22Rv1 (cell line): ENCODE results near the gene RTN1.

Experiments
- H3K27ac ChIP-seq: fragments of 450-650 bp; 2 replicates; pipeline ENCODE4 v1.5.1; 2017
- CTCF ChIP-seq: fragments of 450-650 bp; IDR thresholded peaks from 2 replicates; pipeline ENCODE4 v1.5.1; 2017; ENCODE audit warnings: mild to moderate bottlenecking
- ZFX ChIP-seq: fragments of 450-650 bp; IDR thresholded peaks from 2 replicates; pipeline ENCODE4 v1.6.1; 2017; ENCODE audit warnings: antibody characterized with exemption, borderline replicate concordance

Gene RTN1

GRCh38 chr14:59788176-59788575, 82.4 kb downstream of the RTN1 start:
- H3K27ac ChIP-seq = peak overlapping the region; percentile 47
- TF ChIP-seq CTCF (no peak), ZFX (no peak)

GRCh38 chr14:59787045-59787674, 83.4 kb downstream of the RTN1 start:
- peak overlapping the region; percentile 47; the same call in 1 of the 2 replicates for H3K27ac ChIP-seq
- no peak for TF ChIP-seq ZFX
- no peak for TF ChIP-seq CTCF

GRCh38 chr14:59785629-59786028, 84.9 kb downstream of the RTN1 start:
- no peak overlapping the region for H3K27ac ChIP-seq
- TF ChIP-seq ZFX (no peak), CTCF (no peak)

GRCh38 chr14:59782760-59783159, 87.8 kb downstream of the RTN1 start:
- no peak for TF ChIP-seq CTCF
- no peak overlapping the region for H3K27ac ChIP-seq

GRCh38 chr14:59777006-59777579, 93.5 kb downstream of the RTN1 start:
- no peak for TF ChIP-seq ZFX
- no peak for TF ChIP-seq CTCF
- no peak overlapping the region for H3K27ac ChIP-seq

- no peak overlapping the region for H3K27ac ChIP-seq
- TF ChIP-seq ZFX = no peak
- TF ChIP-seq CTCF = no peak
These were observed 94.1 kb downstream of the RTN1 start for GRCh38 chr14:59776468-59776867.

- no peak overlapping the region for H3K27ac ChIP-seq
- TF ChIP-seq CTCF (no peak), ZFX (no peak)
These were observed 98.3 kb downstream of the RTN1 start for GRCh38 chr14:59772233-59772632.
